DMS114 treated with DMSO at 0.1 percent for 48 hours (cell line): Measurements from ENCODE around the gene PEMT.

Source experiments
- DNase-seq: peaks from one replicate; lab custom pipeline; 2025; ENCODE audit not compliant: unreplicated experiment; lab: John Stamatoyannopoulos, UW

Gene PEMT

DNA sequence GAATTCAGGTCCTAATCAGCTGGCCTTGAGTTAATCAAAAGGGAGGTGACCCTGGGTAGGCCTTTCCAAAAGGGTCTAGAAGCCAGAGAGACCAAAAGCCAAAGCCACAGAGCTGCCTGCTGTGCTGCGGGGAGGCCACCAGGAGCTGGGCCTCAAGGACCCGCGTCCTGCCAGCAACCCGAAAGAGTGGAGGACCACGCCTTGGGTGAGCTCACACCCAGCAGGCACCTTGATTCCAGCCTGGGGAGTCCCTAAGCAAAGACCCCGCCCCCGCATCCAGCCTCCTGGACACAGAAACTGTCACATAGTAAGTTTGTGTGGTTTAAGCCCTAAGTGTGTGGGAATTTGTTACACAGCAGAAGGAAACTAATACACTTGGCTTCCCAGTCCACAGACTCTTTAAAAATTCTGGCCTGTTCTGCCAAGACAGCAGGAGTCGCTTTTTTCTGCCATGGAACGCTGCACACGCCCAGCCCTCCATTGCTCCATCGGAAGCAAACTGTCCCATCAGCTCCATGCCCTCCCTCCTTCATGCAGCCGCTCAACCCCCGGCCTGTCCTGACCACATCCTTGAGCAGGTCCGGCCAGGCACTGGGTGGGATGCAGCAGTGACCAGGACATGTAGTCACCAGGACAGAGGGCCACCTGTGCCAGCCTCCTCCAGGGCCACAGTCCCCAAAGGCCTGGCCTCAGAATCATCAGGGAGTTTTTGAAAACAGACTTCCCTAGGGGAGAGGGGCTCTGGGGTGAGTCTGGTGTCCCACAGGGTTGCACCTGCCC is 74.4 kb downstream of the PEMT start:
- DNase-seq: no peak

DNA sequence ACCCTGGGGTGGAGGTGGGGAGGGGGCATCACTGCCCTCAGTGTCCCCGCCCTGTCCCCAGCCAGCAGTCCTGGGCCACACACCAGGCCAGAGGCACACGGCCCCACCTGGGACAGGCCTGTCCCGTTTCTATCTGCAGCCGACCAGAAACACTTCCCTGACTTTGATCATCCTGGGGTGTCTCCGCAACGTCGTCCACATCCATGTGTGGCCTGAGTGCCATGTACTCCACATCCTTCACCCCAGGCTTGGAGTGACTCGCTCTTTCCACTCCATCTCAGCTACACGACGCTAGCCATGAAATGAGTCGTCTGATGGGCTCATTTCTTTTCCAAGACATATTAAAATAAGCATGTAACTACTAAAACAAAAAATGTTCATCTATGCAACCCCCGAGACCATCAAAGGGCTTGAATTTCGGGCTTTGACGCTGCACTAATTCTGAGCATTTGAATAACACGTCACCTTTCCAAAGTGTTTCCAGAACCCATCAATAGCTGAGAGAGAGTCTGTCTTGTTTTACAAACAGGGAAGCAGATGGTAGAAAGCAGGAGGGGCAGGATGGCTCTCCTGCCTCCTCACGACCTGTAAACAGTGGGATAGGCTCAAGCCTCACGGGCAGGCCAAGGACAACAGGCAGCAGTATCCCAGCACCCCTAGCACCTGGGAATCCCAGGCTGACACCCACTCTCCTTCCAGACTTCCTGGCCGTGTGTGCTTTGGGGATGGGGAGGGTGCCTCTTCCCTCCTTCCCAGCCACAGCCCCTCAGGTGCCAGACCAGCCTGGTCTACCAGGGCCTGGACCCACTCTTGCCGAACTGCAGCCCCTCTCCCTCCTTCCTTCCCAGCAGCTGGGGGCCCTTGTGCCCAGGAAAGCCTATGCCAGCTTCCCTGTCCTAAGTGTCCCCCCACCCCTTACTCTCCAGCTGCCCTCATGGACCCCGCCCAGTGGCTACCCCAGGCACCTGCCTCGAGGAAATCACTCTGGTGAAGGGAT is 75.3 kb downstream of the PEMT start:
- no peak for DNase-seq

DNA sequence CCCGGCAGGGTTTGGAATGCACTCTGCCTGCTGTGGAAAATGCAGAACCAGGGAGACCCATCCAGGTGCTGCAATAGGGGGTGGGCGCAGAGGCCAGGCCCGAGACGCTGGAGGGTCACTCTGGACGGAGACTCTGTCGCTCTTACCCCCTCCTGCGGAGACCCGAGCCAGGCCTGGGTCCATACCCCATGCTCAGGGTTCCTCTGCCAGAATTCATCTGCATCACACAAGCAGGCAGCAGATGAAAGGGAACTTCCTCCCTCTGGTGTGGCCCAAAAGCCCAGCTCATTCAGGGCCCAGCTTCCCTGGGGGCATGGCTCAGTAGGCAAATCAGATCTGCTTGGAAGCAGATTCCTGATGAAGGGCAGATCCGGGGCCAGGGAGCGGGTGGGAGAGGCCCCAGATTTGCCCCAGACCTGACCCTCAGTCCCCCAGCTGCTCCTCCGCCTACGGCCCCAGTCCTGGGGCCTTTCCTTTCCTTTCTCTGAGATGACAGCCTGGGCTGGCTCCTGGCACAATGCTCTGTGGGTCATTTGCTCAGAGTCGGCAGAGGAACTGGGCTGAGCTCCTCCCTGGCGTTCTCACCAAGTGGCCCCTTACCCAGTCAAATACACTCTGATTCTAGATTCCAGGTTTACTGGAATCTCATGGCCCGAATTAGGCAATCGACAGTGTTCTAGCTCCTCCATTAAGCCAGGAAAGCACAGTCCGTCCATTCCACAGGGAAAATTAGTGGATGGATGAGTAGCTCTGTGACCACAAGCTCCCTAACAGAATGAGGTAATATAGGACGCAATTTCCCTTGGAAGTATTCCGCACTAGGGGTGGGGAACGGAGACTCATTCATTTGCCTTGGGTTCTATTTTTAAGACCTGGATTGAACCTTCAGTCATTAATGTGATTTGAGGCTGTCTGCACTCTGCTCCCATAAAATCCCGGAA is 76.2 kb downstream of the PEMT start:
- no peak for DNase-seq

DNA sequence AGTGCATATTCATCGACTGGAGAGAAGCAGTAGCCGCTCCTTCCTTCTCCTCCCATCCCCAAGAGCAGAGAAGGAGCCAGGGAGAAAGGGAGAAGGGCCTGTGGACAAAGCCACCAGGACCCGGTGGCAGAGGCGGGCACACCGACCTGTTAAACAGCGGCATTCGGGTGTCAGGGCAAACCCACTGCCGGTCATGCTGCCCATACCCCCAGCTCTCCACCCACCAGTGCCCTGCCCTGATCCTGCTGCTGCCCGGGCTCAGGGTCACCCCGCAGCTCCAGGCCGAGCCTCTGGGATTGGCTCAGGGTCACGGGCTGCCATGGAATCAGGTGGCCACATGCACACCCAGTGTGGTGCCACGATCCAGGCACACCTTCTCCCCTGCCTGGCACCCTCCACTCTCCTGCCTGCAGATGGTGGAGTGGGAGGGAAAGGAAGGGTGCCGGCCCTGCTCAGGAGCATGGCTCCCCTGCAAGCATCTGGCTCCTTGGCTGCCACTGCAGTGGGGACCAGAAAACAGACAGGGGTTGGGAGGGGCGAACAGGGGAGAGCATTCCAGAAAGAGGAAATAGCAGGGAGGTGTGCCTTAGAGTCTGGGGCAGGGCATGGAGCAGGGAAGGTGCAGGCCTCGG is 77.0 kb downstream of the PEMT start:
- no peak for DNase-seq

DNA sequence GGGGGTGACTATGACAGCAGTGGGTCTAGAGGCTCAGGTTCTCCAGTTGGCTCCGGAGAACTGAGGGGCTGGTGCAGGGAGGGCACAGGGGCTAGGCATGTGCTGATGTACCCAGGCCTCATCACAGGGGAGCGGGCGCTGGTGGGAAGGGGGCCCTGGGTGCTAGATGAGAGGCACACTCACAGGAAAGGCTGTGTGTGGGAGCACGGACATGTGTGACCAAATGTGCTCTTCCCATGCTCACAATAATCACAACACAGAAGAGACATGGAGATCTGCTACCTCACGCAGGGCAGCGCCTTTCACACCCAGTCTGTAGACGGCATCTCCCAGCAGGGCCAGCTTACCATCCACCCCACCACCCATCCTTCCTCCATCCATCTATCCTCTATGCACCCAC is 77.9 kb downstream of the PEMT start:
- DNase-seq: no peak

DNA sequence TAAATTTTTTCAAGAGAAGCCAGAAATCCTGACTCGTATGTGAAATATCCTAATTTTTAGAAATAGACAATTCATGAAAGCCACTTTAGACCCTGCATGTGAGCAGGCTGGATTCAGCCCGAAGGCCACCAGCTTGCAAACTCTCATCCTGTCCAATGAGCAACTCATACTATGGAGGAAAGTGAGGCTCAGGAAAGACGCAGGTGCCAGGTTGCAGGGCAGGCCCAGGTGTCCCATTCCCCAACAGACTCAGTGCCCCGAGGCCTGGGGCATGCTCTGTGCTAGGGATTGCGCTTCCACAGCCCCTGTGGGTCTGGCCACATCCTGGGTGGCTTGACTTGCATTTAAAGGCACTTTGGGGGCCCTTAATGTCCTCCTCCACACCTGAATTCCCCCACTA is 78.6 kb downstream of the PEMT start:
- DNase-seq: no peak

DNA sequence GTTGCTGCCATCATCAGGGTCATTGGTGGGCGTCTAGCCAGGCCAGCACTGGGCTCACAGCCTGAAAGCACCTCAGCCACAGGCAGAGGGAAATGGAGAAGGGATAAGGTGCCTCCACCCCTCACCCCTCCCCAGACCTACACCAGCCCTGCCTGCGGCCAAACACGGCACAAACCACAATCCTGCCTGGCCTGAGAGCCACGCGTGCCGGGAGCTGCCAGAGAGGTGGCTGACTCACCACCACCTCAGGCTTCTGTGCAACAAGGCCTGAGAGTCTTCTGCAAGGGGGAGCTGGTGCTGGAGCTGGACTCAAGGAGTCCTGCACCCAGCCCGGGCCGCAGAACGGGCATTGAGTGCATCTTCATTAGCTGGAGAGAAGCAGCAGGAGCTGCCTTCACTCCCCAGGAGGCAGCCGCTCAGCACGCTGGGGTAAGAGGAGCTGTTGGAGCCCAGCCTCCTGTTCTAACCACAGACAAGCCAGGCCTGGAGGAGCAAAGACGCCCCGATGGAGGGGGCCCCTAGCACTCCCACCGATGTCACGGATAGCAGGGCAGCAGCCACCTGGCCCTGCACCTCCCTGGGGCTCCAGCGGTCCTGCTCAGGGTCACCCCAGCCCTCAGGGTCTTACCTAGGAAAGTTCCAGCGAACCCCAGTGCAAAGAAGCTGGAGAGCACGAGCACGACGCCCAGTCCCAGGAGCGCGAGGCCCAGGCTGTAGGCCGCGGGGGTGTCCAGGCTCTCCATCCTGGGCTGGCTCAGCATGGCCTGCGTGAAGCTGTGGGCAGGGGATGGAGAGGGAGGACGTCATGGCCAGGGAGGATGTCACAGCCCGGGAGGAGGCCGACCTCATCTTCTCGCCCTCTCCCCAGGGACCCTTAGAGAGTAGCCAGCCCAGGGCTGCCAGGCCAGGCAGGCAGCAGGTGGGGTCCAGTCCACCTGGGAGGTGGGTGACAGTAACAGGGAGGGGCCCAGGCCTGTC is 79.3 kb downstream of the PEMT start:
- DNase-seq: no peak

DNA sequence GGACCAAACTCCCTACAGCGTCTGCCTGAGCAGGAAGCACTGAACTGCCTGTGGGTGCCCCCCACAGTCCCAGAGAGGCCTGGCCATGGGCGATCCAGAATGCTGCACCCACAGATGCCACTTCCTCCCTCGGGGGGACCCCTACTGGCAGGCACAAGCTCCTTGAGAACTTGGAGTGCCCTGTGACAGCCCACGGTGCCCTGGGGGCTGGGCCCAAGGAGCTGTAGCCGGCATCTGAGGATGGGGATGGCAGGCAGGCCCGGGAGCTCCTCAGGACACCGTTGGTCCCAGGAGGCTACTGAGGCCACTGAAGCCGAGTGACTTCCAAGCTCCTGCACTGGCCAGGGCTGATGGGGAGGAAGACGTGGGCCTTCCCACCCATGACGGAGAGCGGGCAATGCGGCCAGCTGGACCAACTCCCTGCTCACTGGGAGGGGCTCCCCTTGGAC is 80.2 kb downstream of the PEMT start:
- DNase-seq: no peak

DNA sequence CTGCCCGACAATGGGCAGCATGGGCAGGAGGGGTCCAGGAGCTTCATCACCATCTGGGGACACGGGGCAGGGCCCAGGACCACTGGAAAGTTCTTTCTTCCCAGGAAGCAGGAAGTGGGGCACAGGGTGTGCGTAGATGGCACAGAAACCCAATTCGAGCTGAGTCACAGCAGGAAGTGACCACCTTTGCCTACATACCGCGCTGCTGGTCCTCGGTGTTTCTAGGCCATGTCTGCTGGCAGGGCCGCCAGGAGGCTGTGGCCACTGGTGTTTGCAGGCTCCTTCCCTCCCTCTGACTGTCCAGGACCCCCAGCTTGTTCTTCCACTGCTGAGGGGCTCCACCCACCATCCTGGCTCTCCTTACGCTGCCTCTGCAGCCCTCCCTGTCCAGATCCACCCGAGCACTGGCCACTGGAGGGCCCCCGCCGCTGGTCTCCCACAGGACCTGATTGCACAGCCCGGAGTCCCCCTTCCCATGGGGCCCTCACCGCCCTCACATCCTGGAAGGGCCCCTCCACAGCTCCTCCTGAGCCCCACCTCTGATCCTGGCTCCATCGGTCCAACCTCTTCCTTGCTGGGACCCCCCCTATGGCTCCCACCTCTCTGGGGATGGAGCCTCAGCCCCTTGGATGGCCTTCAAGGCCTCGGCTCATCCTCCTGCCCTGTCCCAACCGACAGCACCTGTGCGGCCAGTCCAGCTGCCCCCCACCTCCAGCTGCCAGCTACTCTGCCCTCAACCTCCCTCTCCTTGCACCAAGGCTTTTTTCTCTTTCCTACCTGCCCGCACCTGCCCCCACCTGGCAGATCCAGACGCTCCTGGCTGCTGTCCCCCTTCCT is 80.8 kb downstream of the PEMT start:
- no peak for DNase-seq

DNA sequence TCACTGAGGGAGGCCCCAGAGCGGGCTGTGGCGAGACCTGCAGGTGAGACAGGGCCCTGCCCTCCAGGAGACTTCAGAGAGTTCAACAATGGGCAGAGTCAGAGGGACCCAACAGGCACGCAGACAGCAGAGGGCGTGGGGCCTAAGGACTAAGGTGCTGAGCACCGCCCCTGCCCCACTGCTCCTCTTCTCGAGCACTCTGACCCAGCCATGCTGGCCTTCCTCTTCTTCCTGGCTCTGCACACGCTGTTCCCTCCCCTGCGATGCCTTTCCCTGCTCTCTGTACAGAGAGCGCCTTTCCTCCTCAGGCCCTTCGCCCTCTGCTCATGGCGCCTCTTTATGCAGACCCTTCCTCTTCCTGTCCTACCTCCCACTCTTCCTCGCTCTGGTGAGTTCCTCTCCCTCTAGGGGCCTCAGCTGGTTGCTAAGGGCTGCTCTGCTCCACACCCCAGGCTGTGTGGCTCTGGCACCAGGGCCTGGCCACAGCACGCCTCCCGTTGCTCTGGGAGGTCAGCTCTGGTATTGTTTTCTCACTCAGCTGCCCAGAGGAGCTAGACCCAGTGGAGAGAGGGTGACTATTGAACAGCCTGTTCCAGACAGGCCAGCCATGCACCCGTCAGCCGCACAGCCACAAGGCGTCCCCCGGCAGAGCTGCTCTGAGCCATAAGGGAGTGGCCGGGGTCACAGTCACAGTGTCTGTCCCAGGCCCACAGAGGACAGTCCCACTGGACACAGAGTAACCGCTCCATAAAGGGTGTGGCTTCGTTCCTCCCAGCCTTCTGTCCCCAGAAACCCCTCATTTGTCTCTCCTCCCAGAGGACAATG is 81.7 kb downstream of the PEMT start:
- no peak for DNase-seq

DNA sequence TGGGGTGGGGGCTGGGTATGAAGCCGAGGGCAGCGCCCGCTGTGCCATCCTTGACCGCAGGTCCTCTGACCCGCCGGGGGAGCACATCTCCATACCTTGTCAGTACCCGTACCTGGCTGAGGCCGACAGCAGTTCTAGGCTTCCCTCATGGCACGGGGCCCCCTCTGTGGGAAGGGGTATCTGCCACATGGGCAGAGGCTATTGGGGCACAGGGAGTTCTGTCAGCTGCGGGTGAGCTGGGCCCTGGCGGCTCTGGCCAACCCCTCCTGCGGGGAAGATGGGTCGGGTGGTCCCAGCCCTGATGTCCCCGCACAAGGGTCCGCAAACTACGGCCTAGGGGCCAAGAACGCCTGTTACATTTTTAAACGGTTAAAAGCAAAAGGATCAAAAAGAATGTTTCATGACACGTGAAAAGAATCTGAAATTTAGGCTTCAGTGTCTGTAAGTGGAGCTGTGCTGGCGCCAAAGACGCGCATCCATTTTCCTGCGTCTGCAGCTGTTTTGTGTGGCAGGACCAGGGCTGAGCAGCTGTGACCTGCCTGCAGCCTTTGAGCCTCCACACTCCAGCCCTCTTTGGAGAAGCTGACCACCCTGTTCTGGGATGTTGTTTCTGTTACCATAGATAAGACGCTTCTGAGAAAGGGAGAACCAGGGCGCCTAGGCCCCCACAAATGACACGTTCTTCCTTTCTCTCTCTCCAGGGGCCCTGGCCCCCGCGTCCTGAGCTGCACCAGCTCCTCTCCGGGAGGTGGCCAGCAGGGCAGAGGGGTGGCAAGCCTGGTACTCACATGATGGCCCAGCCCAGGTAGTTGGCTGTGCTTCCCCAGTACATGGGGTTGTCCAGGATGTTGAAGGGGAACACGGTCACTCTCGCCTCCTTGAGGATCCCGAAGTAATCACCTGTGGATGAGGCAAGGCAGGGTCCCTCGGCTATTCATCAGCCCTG is 82.6 kb downstream of the PEMT start:
- no peak for DNase-seq

DNA sequence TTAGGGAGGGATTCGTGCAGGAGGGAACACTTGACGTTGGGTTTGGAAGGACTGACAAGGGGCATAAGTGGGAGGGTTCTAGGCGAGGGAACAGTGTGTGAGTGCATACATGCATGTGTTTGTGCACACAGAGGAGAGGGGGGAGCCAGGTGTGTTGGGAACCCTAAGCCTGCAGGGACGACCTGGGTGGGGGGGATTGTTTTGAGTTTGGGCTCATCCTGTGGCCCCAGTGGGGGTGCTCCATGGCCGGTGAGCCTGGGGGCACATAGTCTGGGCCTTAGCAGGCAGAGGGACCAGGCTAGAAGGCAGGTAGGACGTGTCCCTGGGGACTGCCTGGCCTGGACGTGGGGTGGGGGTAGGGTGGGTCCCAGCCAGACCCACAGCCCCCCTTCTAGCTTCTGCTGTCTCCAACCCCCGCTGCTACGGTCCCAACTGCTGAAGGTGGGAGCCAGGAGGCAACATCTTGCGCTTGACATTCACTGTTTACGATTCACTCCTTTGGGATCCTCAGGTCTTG is 83.4 kb downstream of the PEMT start:
- no peak for DNase-seq

DNA sequence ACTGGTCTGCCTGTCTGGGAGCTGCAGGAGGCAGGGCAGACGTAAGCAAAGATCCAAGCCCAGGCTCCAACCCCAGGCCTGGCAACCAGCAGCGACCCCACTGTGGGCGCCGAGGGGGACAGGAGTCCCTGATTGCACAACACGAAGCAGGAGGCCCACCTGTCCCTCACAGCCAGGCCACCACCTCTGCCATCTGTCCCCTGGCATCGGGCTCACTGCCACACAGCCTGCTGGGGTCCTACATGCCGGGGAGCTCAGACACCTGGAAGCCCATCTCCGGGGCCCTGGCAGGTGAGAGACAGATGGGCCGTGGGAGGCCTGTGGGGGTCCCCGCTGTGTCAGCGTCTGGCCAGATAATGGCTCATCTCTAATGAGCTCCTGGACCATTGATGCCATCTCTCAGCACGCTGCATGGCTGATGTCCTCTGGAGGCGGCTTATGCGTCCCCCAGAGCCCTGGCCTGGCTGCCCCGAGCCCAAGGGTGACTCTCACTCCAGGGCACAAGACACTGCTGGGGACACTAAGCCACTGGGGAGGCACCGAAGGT is 84.0 kb downstream of the PEMT start:
- DNase-seq: no peak

DNA sequence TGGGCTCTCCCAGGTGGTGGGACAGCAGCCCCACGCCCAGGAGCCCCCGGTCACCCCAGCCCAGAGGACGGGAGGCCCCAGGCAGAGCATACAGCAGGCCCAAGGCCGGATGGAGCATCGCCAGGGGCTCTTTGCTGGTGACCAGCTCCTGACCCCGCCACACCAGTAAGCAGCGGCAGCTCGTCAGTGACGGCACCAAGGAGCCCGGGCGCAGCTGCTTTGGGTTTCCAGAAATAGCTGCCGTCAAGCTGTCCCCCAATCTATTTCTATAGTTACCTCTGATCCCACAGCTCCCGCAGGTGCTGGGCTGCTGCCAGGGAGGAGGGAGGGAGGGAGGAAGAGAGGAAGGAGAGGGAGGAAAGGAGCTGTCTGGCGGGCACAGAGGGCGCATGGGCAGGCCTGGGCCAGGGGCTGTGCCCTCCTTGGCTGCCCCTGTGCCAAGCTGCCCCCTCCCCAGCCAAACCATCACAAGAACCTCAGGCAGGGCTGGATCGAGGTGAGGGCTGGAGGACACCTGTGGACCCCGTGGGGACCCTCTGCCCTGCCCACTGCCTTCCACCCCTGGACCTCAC is 84.5 kb downstream of the PEMT start:
- DNase-seq: no peak

DNA sequence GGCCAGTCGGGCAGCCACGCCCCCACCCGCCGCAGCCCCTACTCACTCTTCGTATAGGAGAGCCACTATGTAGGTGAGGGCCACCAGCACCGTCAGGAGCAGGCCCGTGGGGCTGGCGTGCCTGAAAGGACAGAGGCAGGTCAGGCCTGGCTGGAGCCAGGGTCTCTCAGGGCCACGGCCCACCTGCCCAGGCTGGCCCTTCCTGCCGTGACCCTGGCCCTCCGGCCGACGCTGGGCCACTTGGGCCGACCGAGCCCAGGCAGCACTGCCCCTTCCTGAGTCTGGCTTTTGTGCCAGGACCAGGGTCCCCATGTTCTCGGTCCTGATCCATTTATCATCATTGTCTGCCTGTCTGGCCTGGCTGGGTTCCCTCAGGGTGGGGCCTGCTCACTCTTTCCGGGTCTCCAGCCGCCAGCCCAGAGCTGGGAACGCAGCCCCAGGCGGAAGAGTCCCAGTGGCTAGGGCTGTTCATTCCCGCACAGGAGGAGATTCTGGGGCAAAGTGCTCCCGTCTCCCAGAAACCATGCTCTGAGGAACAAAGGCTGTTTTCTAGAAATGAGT is 85.2 kb downstream of the PEMT start:
- no peak for DNase-seq
